Measurements from ENCODE around the gene FRMPD4. TPM values are rescaled to one million over a fixed set of nuclear protein-coding genes. Genes with fewer than 3 reads are reported as not detected.
"Not testable (repeated sequence)": the region's sequence is repeated elsewhere in the genome, so short reads cannot be mapped to it uniquely, and the experiment has no call there.

Gene FRMPD4
- total RNA-seq, 1 donor from 2014 or later: not detected

GRCh38 chrX:12162420-12162819 is 24.1 kb downstream of the FRMPD4 start:
- POLR2A ChIA-PET: no interaction called here
- intact Hi-C loops (cut with micrococcal nuclease): no loop called here
- no peak for DNase-seq
- no peak overlapping the region for H3K4me3 Mint-ChIP-seq
- H3K36me3 Mint-ChIP-seq (ENCODE audit: low read depth): no peaks in the 10 kb centered on the region
- no peak for ATAC-seq (ENCODE audit: low read depth)
- no peaks in the 10 kb centered on the region for H3K4me1 Mint-ChIP-seq
- no peak for TF ChIP-seq CTCF (IDR thresholded peaks at IDR 0.05)
- no peak overlapping the region for H3K27ac Mint-ChIP-seq
- CTCF ChIA-PET: no interaction called here
- H3K9me3 Mint-ChIP-seq: no peaks in the 10 kb centered on the region
- no peaks in the 10 kb centered on the region for H3K27me3 Mint-ChIP-seq

- ATAC-seq (ENCODE audit: low read depth); H3K4me1 Mint-ChIP-seq; intact Hi-C loops (cut with micrococcal nuclease); H3K27ac Mint-ChIP-seq; POLR2A ChIA-PET; DNase-seq; H3K4me3 Mint-ChIP-seq; H3K9me3 Mint-ChIP-seq; H3K27me3 Mint-ChIP-seq; H3K36me3 Mint-ChIP-seq (ENCODE audit: low read depth); CTCF ChIA-PET: not testable (repeated sequence)
Observed at GRCh38 chrX:12164180-12164579, 25.9 kb downstream of the FRMPD4 start.

GRCh38 chrX:12170755-12171154 is 32.5 kb downstream of the FRMPD4 start:
- no peak for ATAC-seq (ENCODE audit: low read depth)
- Mint-ChIP-seq H3K27ac (no peak overlapping the region), H3K36me3 (ENCODE audit: low read depth) (no peaks in the 10 kb centered on the region), H3K4me3 (no peak overlapping the region), H3K4me1 (no peaks in the 10 kb centered on the region), H3K9me3 (no peaks in the 10 kb centered on the region), H3K27me3 (no peaks in the 10 kb centered on the region)
- DNase-seq: no peak
- no peak for TF ChIP-seq CTCF (IDR thresholded peaks at IDR 0.05)
- CTCF ChIA-PET: no interaction called here
- POLR2A ChIA-PET: no interaction called here
- intact Hi-C loops (cut with micrococcal nuclease): no loop called here

- Mint-ChIP-seq H3K27me3 (no peaks in the 10 kb centered on the region), H3K9me3 (no peaks in the 10 kb centered on the region), H3K4me3 (no peak overlapping the region), H3K4me1 (no peaks in the 10 kb centered on the region), H3K27ac (no peak overlapping the region), H3K36me3 (ENCODE audit: low read depth) (no peaks in the 10 kb centered on the region)
- no peak for TF ChIP-seq CTCF (IDR thresholded peaks at IDR 0.05)
- ATAC-seq (ENCODE audit: low read depth): no peak
- intact Hi-C loops (cut with micrococcal nuclease): no loop called here
- POLR2A ChIA-PET: no interaction called here
- DNase-seq: no peak
- CTCF ChIA-PET: no interaction called here
Observed at GRCh38 chrX:12174358-12174757, 36.1 kb downstream of the FRMPD4 start.

- Mint-ChIP-seq H3K9me3 (no peaks in the 10 kb centered on the region), H3K27ac (no peak overlapping the region), H3K4me1 (no peaks in the 10 kb centered on the region), H3K27me3 (no peaks in the 10 kb centered on the region), H3K36me3 (ENCODE audit: low read depth) (no peaks in the 10 kb centered on the region), H3K4me3 (no peak overlapping the region)
- ChIA-PET POLR2A (no interaction called here), CTCF (no interaction called here)
- no peak for DNase-seq
- no peak for TF ChIP-seq CTCF (IDR thresholded peaks at IDR 0.05)
- ATAC-seq (ENCODE audit: low read depth): no peak
- intact Hi-C loops (cut with micrococcal nuclease): no loop called here
Observed at GRCh38 chrX:12197030-12197429, 58.8 kb downstream of the FRMPD4 start.

GRCh38 chrX:12206413-12206812 is 68.1 kb downstream of the FRMPD4 start:
- ATAC-seq (ENCODE audit: low read depth) (no peak), DNase-seq (no peak)
- no peak overlapping the region for H3K27ac Mint-ChIP-seq
- ChIA-PET CTCF (no interaction called here), POLR2A (no interaction called here)
- no peaks in the 10 kb centered on the region for H3K4me1 Mint-ChIP-seq
- no peak for TF ChIP-seq CTCF (IDR thresholded peaks at IDR 0.05)
- intact Hi-C loops (cut with micrococcal nuclease): no loop called here
- H3K27me3 Mint-ChIP-seq: no peaks in the 10 kb centered on the region
- H3K9me3 Mint-ChIP-seq: no peaks in the 10 kb centered on the region
- H3K4me3 Mint-ChIP-seq: no peak overlapping the region
- no peaks in the 10 kb centered on the region for H3K36me3 Mint-ChIP-seq (ENCODE audit: low read depth)

Measured in activated B cell treated with CpG ODN at 0.5 μM for 24 hours (primary cell).